ENCODE data around the gene ARV1. TPM values are rescaled to one million over a fixed set of nuclear protein-coding genes. Genes with fewer than 3 reads are reported as not detected.

Gene ARV1
- total and polyA plus RNA-seq, 2 of the 13 experiments (the other 11 are each of a cell fraction or from before 2014, with no cell fraction given), result 13.0 to 15.2 TPM

GRCh38 chr1:231019711-231020110, 40.8 kb downstream of the ARV1 start:
- Histone ChIP-seq H3K4me1 (ENCODE audit: insufficient read depth, low read length) (0 out of 2 replicates have a peak, but pooled peaks cover 6% of the 10 kb centered on the region), H3K79me2 (ENCODE audit: insufficient read depth, low read length) (no peaks in the 10 kb centered on the region), H3K36me3 (replicated peaks in 1 of 2; ENCODE audit: control insufficient read depth in 1 of 2, insufficient read depth in 2 of 2, low read length in 2 of 2) (no peaks in the 10 kb centered on the region), H3K4me2 (ENCODE audit: low read depth, low read length) (no peak overlapping the region), H3K4me3 (replicated peaks in 1 of 3; ENCODE audit: insufficient read depth in 1 of 3, low read depth in 2 of 3, low read length in 3 of 3) (no peak overlapping the region), H3K27me3 (ENCODE audit: control insufficient read depth in 1 of 2, insufficient read depth in 2 of 2, low read length in 2 of 2) (peaks cover 0 to 5% of the 10 kb centered on the region in 2 experiments; a peak in 1 of 5 replicates), H2AFZ (ENCODE audit: low read length) (no peak overlapping the region), H3K9me3 (ENCODE audit: low read length) (no peaks in the 10 kb centered on the region), H3K9ac (ENCODE audit: insufficient read depth, low read depth, low read length) (no peak overlapping the region), H4K20me1 (ENCODE audit: insufficient read depth, low read length) (no peaks in the 10 kb centered on the region), H3K27ac (ENCODE audit: extremely low read length, insufficient read depth, low read length) (no peak overlapping the region)
- intact Hi-C loops (cut with micrococcal nuclease; ENCODE audit: unreplicated experiment), result no loop called here
- no peak for TF ChIP-seq ZNF556 (CRISPR knock-in tag; IDR thresholded peaks at IDR 0.05; ENCODE audit: borderline replicate concordance)
- DNase-seq (ENCODE audit: low spot score) (no peak), ATAC-seq (no peak), FAIRE-seq (no peak)
- 77% methylated on average over 9 of the region's 14 CpGs for WGBS (ENCODE audit: low lambda C conversion rate)
- in situ Hi-C loops (cut with HindIII; ENCODE audit: extremely low pct_ligation_motif_present, low pct_unique_long_range_greater_than_20kb), result no loop called here
- BruUV-seq (replicated peaks), result no TSS peak
- ChIA-PET POLR2A (no interaction called here), CTCF (ENCODE audit: low intra/inter-chr PET ratio, low total read pairs) (no interaction called here)

GRCh38 chr1:231020139-231020601, 41.3 kb downstream of the ARV1 start:
- ATAC-seq, result no peak
- H3K27me3 ChIP-seq (ENCODE audit: control insufficient read depth in 1 of 2, insufficient read depth in 2 of 2, low read length in 2 of 2), result peaks cover 0 to 5% of the 10 kb centered on the region in 2 experiments; a peak in 1 of 5 replicates
- H4K20me1 ChIP-seq (ENCODE audit: insufficient read depth, low read length), result no peaks in the 10 kb centered on the region
- POLR2A ChIA-PET, result no interaction called here
- no peak overlapping the region for H3K9ac ChIP-seq (ENCODE audit: insufficient read depth, low read depth, low read length)
- no peak for FAIRE-seq
- in situ Hi-C loops (cut with HindIII; ENCODE audit: extremely low pct_ligation_motif_present, low pct_unique_long_range_greater_than_20kb) (no loop called here), intact Hi-C loops (cut with micrococcal nuclease; ENCODE audit: unreplicated experiment) (no loop called here)
- H3K36me3 ChIP-seq (replicated peaks in 1 of 2; ENCODE audit: control insufficient read depth in 1 of 2, insufficient read depth in 2 of 2, low read length in 2 of 2), result no peaks in the 10 kb centered on the region
- H3K4me2 ChIP-seq (ENCODE audit: low read depth, low read length), result no peak overlapping the region
- CTCF ChIA-PET (ENCODE audit: low intra/inter-chr PET ratio, low total read pairs), result no interaction called here
- no peaks in the 10 kb centered on the region for H3K79me2 ChIP-seq (ENCODE audit: insufficient read depth, low read length)
- BruUV-seq (replicated peaks), result no TSS peak
- no peak overlapping the region for H2AFZ ChIP-seq (ENCODE audit: low read length)
- no peak overlapping the region for H3K27ac ChIP-seq (ENCODE audit: extremely low read length, insufficient read depth, low read length)
- TF ChIP-seq ZNF142 (CRISPR knock-in tag; IDR thresholded peaks at IDR 0.05), result no peak
- TF ChIP-seq ZMYM3 (CRISPR knock-in tag; IDR thresholded peaks at IDR 0.05), result no peak
- no peak for TF ChIP-seq ATF5 (CRISPR knock-in tag; IDR thresholded peaks at IDR 0.05; ENCODE audit: low read depth)
- TF ChIP-seq IRF2 (CRISPR knock-in tag; IDR thresholded peaks at IDR 0.05), result no peak
- TF ChIP-seq ZNF792 (CRISPR knock-in tag; IDR thresholded peaks at IDR 0.05), result no peak
- TF ChIP-seq ZNF431 (CRISPR knock-in tag; IDR thresholded peaks at IDR 0.05; ENCODE audit: borderline replicate concordance, low read depth), result no peak
- H3K4me3 ChIP-seq (replicated peaks in 1 of 3; ENCODE audit: insufficient read depth in 1 of 3, low read depth in 2 of 3, low read length in 3 of 3), result no peak overlapping the region
- 0 out of 2 replicates have a peak, but pooled peaks cover 2% of the 10 kb centered on the region for H3K4me1 ChIP-seq (ENCODE audit: insufficient read depth, low read length)
- 75% methylated on average over 10 of the region's 14 CpGs for WGBS (ENCODE audit: low lambda C conversion rate)
- no peaks in the 10 kb centered on the region for H3K9me3 ChIP-seq (ENCODE audit: low read length)
- no peak for DNase-seq (ENCODE audit: low spot score)

All from HepG2 (cell line).